ENCODE measurements around the gene CTNNA3.

CTNNA3 gene

DNA sequence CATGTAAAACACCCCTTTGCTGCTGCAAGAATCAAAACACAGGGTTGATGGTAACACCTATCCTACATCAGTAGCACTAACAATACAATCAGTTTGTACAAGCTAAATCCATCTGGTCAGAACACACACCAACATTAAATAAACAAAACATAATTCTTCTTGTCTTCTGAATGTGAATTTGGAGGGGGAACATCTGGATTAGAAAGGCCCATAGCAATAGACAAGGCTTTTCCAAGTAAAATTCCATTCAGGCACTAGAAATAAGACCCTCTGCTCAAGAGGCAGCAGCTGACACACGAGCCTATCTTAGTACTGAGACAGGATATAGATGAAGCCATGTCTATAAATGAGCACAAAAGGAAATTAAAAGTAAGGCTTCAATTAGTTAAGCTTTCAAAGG is 1610.1 kb downstream of the CTNNA3 start:
- H3K9me3 ChIP-seq (ENCODE audit: insufficient read depth, low read length), result no peaks in the 10 kb centered on the region
- no peak overlapping the region for H3K9ac ChIP-seq (ENCODE audit: low read length)
- no peaks in the 10 kb centered on the region for H3K9me2 ChIP-seq (replicated peaks; ENCODE audit: insufficient read depth, low read length)
- no peaks in the 10 kb centered on the region for H3K36me3 ChIP-seq (ENCODE audit: low read length)
- no peak for TF ChIP-seq EZH2phosphoT487 (conservative IDR thresholded peaks at IDR 0.05; ENCODE audit: low read length)
- TF ChIP-seq, protein P1, sequence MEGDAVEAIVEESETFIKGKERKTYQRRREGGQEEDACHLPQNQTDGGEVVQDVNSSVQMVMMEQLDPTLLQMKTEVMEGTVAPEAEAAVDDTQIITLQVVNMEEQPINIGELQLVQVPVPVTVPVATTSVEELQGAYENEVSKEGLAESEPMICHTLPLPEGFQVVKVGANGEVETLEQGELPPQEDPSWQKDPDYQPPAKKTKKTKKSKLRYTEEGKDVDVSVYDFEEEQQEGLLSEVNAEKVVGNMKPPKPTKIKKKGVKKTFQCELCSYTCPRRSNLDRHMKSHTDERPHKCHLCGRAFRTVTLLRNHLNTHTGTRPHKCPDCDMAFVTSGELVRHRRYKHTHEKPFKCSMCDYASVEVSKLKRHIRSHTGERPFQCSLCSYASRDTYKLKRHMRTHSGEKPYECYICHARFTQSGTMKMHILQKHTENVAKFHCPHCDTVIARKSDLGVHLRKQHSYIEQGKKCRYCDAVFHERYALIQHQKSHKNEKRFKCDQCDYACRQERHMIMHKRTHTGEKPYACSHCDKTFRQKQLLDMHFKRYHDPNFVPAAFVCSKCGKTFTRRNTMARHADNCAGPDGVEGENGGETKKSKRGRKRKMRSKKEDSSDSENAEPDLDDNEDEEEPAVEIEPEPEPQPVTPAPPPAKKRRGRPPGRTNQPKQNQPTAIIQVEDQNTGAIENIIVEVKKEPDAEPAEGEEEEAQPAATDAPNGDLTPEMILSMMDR (IDR thresholded peaks at IDR 0.05; ENCODE audit: insufficient read depth, low read length, poor library complexity, severe bottlenecking), result no peak
- H3K4me2 ChIP-seq (ENCODE audit: low read depth, low read length, poor library complexity, severe bottlenecking), result no peak overlapping the region
- no peaks in the 10 kb centered on the region for H3F3A ChIP-seq (ENCODE audit: insufficient read depth)
- no peak overlapping the region for H3K27ac ChIP-seq (ENCODE audit: low read depth, low read length)
- no peak overlapping the region for H3K4me3 ChIP-seq (ENCODE audit: insufficient read depth, low read length, poor library complexity, severe bottlenecking)
- no peaks in the 10 kb centered on the region for H3K79me2 ChIP-seq (ENCODE audit: insufficient read depth, low read length)
- no peaks in the 10 kb centered on the region for H3K27me3 ChIP-seq (ENCODE audit: low read length)
- H4K20me1 ChIP-seq (ENCODE audit: low read depth, low read length), result no peaks in the 10 kb centered on the region
- H2AFZ ChIP-seq (ENCODE audit: low read depth, low read length, severe bottlenecking), result no peak overlapping the region

DNA sequence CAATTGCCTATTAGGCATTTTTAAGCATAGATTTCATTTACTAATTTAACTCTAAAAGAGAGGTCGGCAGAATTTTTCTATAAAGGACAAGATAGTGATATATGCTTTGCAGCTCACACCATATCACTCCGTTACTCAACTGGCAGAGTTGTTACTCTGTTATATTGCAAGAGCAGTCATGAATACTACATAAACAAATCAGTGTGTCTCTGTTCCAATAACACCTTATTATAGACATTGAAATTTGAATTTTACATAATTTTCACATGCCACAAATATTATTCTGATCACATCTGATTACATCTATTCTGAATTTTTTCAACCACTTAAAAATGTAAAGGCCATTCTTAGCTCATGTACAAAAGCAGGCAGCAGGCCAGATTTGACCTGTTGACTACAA is 1624.1 kb downstream of the CTNNA3 start:
- H3F3A ChIP-seq (ENCODE audit: insufficient read depth), result no peaks in the 10 kb centered on the region
- TF ChIP-seq, protein P1 (IDR thresholded peaks at IDR 0.05; ENCODE audit: insufficient read depth, low read length, poor library complexity, severe bottlenecking), result no peak
- no peak for TF ChIP-seq EZH2phosphoT487 (conservative IDR thresholded peaks at IDR 0.05; ENCODE audit: low read length)
- H3K9ac ChIP-seq (ENCODE audit: low read length), result no peak overlapping the region
- no peak overlapping the region for H3K4me3 ChIP-seq (ENCODE audit: insufficient read depth, low read length, poor library complexity, severe bottlenecking)
- H3K9me2 ChIP-seq (replicated peaks; ENCODE audit: insufficient read depth, low read length), result no peaks in the 10 kb centered on the region
- no peaks in the 10 kb centered on the region for H3K9me3 ChIP-seq (ENCODE audit: insufficient read depth, low read length)
- H3K27ac ChIP-seq (ENCODE audit: low read depth, low read length), result no peak overlapping the region
- no peaks in the 10 kb centered on the region for H3K79me2 ChIP-seq (ENCODE audit: insufficient read depth, low read length)
- no peaks in the 10 kb centered on the region for H4K20me1 ChIP-seq (ENCODE audit: low read depth, low read length)
- H2AFZ ChIP-seq (ENCODE audit: low read depth, low read length, severe bottlenecking), result no peak overlapping the region
- H3K36me3 ChIP-seq (ENCODE audit: low read length), result no peaks in the 10 kb centered on the region
- H3K4me2 ChIP-seq (ENCODE audit: low read depth, low read length, poor library complexity, severe bottlenecking), result no peak overlapping the region
- no peaks in the 10 kb centered on the region for H3K27me3 ChIP-seq (ENCODE audit: low read length)

DNA sequence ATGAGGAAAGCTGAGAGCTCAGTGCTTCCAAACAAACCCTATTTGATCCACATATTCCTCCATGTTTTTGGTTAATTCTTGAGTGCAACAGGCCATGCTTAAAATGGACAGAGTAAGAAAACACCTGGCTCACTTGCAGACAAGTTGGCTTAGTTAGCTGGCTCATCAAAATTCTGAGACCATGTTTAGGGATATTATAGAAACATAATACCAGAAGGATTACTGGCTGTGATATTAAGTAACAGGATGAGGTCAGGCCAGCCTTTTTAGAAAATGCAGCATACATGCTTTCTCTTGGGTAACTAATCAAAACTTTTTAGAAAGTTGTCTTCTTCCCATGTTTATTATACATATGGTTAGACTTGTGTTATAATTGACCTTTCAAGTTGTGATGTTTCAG is 1637.4 kb downstream of the CTNNA3 start:
- no peaks in the 10 kb centered on the region for H3K27me3 ChIP-seq (ENCODE audit: low read length)
- no peaks in the 10 kb centered on the region for H3K9me3 ChIP-seq (ENCODE audit: insufficient read depth, low read length)
- H3K36me3 ChIP-seq (ENCODE audit: low read length), result no peaks in the 10 kb centered on the region
- no peaks in the 10 kb centered on the region for H3K9me2 ChIP-seq (replicated peaks; ENCODE audit: insufficient read depth, low read length)
- H2AFZ ChIP-seq (ENCODE audit: low read depth, low read length, severe bottlenecking), result no peak overlapping the region
- TF ChIP-seq, protein P1 (IDR thresholded peaks at IDR 0.05; ENCODE audit: insufficient read depth, low read length, poor library complexity, severe bottlenecking), result no peak
- no peak for TF ChIP-seq EZH2phosphoT487 (conservative IDR thresholded peaks at IDR 0.05; ENCODE audit: low read length)
- H3K79me2 ChIP-seq (ENCODE audit: insufficient read depth, low read length), result no peaks in the 10 kb centered on the region
- no peak overlapping the region for H3K27ac ChIP-seq (ENCODE audit: low read depth, low read length)
- H4K20me1 ChIP-seq (ENCODE audit: low read depth, low read length), result no peaks in the 10 kb centered on the region
- H3K4me3 ChIP-seq (ENCODE audit: insufficient read depth, low read length, poor library complexity, severe bottlenecking), result no peak overlapping the region
- H3F3A ChIP-seq (ENCODE audit: insufficient read depth), result no peaks in the 10 kb centered on the region
- H3K4me2 ChIP-seq (ENCODE audit: low read depth, low read length, poor library complexity, severe bottlenecking), result no peak overlapping the region
- H3K9ac ChIP-seq (ENCODE audit: low read length), result no peak overlapping the region
